ENCODE data around the gene ARHGAP42. TPM values are rescaled to one million over a fixed set of nuclear protein-coding genes. Genes with fewer than 3 reads are reported as not detected.

Gene ARHGAP42
- total RNA-seq, 1 donor from 2014 or later: 21.6 TPM

DNA sequence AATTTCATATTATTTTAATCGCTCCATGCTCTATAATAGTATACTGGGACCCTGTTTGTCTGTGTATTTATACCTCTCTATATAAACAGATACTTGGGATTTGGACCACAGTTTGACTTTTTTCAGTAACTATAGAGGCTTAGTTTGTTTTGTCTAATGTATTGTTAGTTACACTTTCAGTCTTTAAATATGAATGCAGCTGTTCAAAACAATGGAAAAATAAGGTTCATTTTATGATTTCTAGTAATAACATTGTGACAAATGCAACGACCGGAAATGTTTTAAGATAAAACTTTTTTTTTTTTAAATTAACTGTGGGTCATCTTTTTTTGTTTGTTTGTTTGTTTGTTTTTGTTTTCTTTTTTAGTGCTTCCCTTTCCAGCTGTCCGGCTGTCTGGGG, 133.5 kb downstream of the ARHGAP42 start:
- Mint-ChIP-seq H3K4me3 (peak overlapping the region; percentile 39), H3K4me1 (peaks cover 23% of the 10 kb centered on the region), H3K36me3 (ENCODE audit: low read depth) (peaks cover 2% of the 10 kb centered on the region), H3K9me3 (peaks cover 2% of the 10 kb centered on the region), H3K27me3 (ENCODE audit: low read depth) (no peaks in the 10 kb centered on the region), H3K27ac (ENCODE audit: unreplicated experiment) (peak overlapping the region; percentile 98)
- TF ChIP-seq, protein P1, sequence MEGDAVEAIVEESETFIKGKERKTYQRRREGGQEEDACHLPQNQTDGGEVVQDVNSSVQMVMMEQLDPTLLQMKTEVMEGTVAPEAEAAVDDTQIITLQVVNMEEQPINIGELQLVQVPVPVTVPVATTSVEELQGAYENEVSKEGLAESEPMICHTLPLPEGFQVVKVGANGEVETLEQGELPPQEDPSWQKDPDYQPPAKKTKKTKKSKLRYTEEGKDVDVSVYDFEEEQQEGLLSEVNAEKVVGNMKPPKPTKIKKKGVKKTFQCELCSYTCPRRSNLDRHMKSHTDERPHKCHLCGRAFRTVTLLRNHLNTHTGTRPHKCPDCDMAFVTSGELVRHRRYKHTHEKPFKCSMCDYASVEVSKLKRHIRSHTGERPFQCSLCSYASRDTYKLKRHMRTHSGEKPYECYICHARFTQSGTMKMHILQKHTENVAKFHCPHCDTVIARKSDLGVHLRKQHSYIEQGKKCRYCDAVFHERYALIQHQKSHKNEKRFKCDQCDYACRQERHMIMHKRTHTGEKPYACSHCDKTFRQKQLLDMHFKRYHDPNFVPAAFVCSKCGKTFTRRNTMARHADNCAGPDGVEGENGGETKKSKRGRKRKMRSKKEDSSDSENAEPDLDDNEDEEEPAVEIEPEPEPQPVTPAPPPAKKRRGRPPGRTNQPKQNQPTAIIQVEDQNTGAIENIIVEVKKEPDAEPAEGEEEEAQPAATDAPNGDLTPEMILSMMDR (conservative IDR thresholded peaks at IDR 0.05): no peak
- DNase-seq (ENCODE audit: low read depth, low spot score): no peak

DNA sequence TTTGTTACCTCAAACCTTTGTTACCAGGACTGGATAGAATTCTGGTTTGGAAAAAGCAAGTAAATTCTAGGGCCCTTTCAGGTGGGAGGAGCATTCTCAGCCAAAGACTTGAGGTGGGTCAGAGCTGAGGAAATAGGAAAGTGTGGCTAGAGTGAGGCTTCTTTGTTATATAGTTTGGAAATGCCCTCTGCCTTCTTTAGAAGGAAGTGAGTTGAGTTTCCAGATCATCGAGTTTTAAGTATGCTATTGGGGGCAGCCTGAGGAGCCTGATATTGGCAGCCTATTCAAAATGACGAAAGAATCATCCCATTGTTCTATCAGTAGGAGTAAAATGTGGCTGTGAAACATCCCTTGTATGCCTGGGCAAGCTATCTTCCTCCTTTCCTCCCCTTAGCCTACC, 134.1 kb downstream of the ARHGAP42 start:
- DNase-seq (ENCODE audit: low read depth, low spot score): no peak
- Mint-ChIP-seq H3K4me1 (peaks cover 28% of the 10 kb centered on the region), H3K4me3 (peak overlapping the region; percentile 39), H3K27ac (ENCODE audit: unreplicated experiment) (peak overlapping the region; percentile 98), H3K27me3 (ENCODE audit: low read depth) (no peaks in the 10 kb centered on the region), H3K36me3 (ENCODE audit: low read depth) (no peaks in the 10 kb centered on the region), H3K9me3 (no peaks in the 10 kb centered on the region)
- TF ChIP-seq, protein P1 (conservative IDR thresholded peaks at IDR 0.05): no peak

DNA sequence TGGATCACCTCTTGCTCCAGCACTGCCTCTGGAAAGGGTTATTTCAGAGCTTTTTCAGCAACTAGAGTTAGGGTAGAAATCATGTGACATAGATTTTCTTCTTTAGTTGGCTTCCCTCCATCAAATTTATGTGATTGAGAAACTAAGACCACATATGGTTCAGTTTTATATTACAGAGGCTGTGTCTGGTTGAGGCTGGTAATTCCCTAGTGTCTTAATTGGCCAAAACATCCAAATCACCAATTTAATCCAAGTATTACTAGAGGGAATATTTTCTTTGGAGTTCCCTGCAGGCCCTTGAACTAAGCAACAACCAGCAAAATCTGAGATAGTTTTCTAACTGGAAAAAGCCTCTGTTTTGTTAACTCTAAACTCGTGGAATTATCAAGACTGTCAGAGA, 136.3 kb downstream of the ARHGAP42 start:
- no peak overlapping the region for H3K27ac Mint-ChIP-seq (ENCODE audit: unreplicated experiment)
- H3K27me3 Mint-ChIP-seq (ENCODE audit: low read depth): no peaks in the 10 kb centered on the region
- no peak for DNase-seq (ENCODE audit: low read depth, low spot score)
- H3K9me3 Mint-ChIP-seq: no peaks in the 10 kb centered on the region
- no peak overlapping the region for H3K4me3 Mint-ChIP-seq
- TF ChIP-seq, protein P1 (conservative IDR thresholded peaks at IDR 0.05): no peak
- no peaks in the 10 kb centered on the region for H3K36me3 Mint-ChIP-seq (ENCODE audit: low read depth)
- peaks cover 38% of the 10 kb centered on the region for H3K4me1 Mint-ChIP-seq

DNA sequence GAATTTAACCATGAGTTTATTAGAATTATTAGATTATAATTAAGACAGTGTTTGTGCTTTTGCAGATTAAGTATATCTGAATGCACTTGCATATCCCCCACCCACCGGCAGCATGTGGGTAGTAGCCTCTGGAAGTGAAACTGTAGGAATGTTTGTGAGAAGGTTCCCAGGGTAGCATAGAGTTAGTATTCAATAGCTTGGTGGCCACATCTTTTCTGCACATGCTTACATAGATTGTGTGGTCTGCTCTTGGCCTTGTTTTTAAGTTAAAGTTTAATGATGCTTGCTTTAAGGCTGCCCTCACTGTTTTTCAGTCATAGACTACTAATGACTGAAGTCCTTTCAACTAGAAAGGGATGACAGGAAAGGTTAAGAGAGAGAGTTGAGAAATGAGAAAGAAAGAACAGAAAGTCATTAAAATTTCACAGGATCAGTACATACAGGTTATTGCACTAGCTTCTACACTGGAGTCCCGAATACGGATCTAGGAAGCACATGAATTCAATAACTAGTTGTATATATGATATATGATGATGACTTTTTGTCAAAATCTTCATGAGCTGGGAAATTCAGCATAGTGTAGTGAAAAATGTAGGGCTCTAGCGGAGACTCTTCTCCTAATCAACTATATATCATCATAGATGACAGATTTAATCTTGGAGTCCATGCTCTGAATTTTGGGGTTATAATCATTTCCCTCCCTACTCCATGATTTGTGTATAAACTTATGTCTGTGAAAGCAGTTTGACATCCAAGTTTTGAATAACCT, 137.1 kb downstream of the ARHGAP42 start:
- no peaks in the 10 kb centered on the region for H3K9me3 Mint-ChIP-seq
- H3K27me3 Mint-ChIP-seq (ENCODE audit: low read depth): no peaks in the 10 kb centered on the region
- DNase-seq (ENCODE audit: low read depth, low spot score): no peak
- TF ChIP-seq, protein P1 (conservative IDR thresholded peaks at IDR 0.05): no peak
- no peaks in the 10 kb centered on the region for H3K36me3 Mint-ChIP-seq (ENCODE audit: low read depth)
- H3K4me3 Mint-ChIP-seq: no peak overlapping the region
- peaks cover 36% of the 10 kb centered on the region for H3K4me1 Mint-ChIP-seq
- H3K27ac Mint-ChIP-seq (ENCODE audit: unreplicated experiment): no peak overlapping the region

DNA sequence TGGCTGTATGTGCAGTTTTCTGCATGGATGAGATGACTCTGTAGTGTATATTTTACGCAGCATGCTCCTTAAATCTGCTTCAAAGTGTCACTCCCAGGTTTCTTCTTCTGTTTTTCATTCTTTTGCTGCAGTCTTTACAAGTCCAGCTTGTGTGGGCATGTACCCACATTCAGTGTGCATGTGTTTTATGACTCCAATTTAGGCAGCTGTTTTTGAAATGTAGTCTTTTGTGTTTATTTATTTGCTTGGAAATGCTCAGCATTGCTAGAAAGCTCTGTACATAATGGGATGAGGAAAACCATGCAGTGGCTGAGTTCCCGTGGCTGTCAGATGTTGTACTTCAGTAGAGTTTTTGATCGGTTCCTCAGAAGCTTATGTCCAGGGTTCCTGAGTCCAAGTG, 138.5 kb downstream of the ARHGAP42 start:
- DNase-seq (ENCODE audit: low read depth, low spot score): no peak
- peaks cover 44% of the 10 kb centered on the region for H3K4me1 Mint-ChIP-seq
- H3K4me3 Mint-ChIP-seq: no peak overlapping the region
- H3K36me3 Mint-ChIP-seq (ENCODE audit: low read depth): no peaks in the 10 kb centered on the region
- no peaks in the 10 kb centered on the region for H3K27me3 Mint-ChIP-seq (ENCODE audit: low read depth)
- TF ChIP-seq, protein P1 (conservative IDR thresholded peaks at IDR 0.05): no peak
- H3K27ac Mint-ChIP-seq (ENCODE audit: unreplicated experiment): peak overlapping the region; percentile 63
- no peaks in the 10 kb centered on the region for H3K9me3 Mint-ChIP-seq
